Stimulated activated CD4-positive, alpha-beta T cell treated with anti-CD3 and anti-CD28 coated beads, Interleukin-1b, Interleukin-23, amount 100 ng/mL, for 48 hours (primary cell): ENCODE measurements around the gene TUBGCP4.

Experiments used
- DNase-seq: peaks from one replicate; pipeline ENCODE4 v3.0.0-alpha.2; 2020

The TUBGCP4 gene

GRCh38 chr15:43406189-43406588 is 35.3 kb downstream of the TUBGCP4 start:
- DNase-seq, result no peak

DNA sequence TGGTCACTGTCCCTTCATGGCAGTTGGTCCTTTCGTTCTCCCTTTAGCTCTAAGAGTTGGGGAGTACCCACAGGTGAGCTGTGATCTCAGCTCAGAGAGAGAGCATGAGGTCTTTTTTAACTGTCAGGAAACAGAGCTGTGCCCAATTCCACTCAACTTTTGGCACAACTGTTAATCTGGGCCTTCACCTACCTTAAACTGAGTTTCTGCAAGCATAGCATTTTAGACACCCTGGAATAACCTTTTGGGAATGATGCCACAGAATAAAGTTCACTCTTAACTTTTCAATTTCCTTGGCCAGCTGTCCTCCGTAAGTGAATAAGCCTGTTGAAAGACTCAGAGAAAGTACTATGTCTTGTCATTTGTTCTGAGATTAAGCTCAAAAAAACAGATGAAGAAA is 35.9 kb downstream of the TUBGCP4 start:
- no peak for DNase-seq

- no peak for DNase-seq
Observed at GRCh38 chr15:43408789-43409188, 37.9 kb downstream of the TUBGCP4 start.

DNA sequence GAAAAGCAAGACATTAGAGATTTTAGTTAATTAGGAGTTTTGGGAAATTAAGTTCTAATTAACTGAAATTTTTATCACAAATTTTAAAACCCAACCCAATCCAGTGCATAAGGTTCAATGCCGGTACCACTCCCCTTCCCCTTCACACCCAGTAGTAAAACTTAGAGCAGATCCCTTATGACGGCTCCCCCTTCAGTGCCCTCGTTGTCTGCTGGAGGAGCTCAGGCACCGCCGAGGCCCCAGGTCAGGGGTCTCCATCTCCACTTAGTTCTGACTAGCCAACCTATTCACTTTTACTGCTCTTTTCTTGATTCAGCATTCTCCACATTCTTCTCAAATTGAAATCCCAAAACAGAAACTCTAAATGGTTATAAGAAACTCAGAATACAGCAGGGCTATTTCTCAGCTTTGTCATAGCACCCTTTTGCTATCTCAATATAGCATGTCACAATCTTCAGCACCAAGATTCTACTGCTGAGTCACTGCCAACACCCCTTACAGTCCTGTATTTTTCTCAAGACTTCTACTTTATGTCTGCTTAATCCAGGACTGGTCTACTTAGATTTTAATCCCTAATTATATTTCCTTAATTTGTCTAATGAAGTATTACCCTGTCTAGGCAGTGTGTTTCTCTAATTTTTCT is 39.8 kb downstream of the TUBGCP4 start:
- DNase-seq, result no peak

- no peak for DNase-seq
Observed at GRCh38 chr15:43412096-43412495, 41.2 kb downstream of the TUBGCP4 start.

- DNase-seq, result no peak
Observed at GRCh38 chr15:43414196-43414595, 43.3 kb downstream of the TUBGCP4 start.

- DNase-seq, result no peak
Observed at GRCh38 chr15:43420435-43420834, 49.5 kb downstream of the TUBGCP4 start.

- DNase-seq, result no peak
Observed at GRCh38 chr15:43420876-43421275, 50.0 kb downstream of the TUBGCP4 start.

DNA sequence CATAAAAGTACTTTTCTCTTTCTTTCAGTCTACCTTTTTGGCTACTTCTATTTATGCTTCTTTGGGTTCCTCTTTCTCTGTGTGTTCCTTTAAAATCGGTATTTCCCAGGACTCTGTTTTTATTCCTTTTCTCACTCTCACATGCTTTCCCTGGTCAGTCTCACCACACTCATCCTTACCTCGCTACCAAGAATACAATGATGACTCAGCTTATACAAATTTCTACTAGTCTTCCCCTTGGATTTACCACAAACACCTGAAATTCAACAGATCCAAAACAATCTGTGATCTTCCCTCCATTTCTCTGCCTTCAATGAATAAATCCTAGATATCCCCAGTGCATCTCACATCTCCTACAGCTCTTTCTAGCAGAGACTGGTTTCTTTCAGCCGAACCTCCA is 52.9 kb downstream of the TUBGCP4 start:
- DNase-seq, result no peak

DNA sequence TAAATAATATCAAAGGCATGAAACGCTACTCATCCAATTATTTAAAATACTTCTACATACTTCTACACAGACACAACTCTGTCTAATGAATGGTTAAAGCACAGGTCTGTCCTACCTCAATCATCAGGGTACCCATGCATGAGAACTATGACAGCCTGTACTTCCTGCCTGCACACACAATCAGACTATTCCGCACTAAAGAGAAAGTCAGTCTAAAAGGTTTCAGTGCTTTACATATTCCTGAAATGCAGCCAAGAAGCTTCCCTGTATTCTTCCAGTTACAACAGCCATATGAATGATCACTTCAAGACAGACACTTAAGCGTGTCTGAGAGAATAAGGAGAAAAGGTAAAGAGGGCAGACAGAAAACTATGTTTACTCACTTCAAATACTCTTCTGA is 58.8 kb downstream of the TUBGCP4 start:
- DNase-seq, result no peak

- no peak for DNase-seq
Observed at GRCh38 chr15:43433165-43433564, 62.3 kb downstream of the TUBGCP4 start.

- DNase-seq, result no peak
Observed at GRCh38 chr15:43433661-43434303, 62.9 kb downstream of the TUBGCP4 start.

GRCh38 chr15:43434446-43434845 is 63.5 kb downstream of the TUBGCP4 start:
- DNase-seq, result no peak

DNA sequence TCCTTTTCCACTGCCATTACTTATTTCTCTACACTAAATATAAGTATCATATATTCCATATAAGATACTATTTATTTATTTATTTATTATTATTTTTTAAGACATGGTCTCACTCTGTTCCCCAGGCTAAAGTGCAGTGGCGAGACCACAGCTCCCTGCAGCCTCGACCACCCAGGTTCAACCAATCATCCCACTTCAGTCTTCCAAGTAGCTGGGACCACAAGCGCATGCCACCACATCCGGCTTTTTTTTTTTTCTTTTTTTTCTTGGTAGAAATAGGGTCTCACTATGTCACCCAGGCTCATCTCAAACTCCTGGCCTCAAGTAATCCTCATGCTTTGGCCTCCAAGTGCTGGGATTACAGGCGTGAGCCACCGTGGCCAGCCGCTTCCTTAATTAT is 65.5 kb downstream of the TUBGCP4 start:
- DNase-seq, result no peak

DNA sequence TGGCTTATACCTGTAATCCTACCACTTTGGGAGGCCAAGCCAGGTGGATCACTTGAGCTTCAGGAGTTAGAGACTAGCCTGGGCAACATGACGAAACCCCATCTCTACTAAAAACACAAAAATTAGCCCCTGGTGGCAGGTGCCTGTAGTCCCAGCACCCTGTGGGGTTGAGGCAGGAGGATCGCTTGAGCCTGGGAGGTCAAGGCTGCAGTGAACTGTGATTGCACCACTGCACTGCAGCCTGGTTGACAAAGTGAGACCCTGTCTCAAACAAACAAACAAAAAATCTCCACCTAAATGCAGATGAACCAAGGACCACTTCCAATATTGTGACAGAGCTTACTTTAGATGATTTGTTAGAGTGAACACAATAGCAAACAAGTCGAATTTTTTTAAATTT is 68.4 kb downstream of the TUBGCP4 start:
- no peak for DNase-seq

GRCh38 chr15:43440721-43441281 is 69.9 kb downstream of the TUBGCP4 start:
- peak; percentile 47 for DNase-seq

DNA sequence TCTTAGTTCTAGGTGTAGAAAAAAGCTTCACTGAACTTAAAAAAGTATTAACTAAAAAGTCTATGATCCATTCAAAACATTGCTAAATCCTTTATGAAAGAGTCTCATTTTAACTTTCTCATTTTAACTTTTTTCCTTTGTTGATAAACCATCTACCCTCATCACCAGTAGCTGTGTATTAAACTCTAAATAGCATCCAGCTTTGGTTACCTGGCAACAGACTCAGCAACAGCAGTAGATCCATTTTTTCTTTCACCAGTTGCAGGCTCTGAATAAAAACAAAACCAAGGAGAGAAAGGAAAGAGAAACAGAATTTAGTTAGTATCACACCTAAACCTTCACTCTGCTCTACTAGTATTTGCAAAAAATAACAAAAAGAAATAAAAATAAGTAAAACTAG is 70.4 kb downstream of the TUBGCP4 start:
- DNase-seq, result no peak

DNA sequence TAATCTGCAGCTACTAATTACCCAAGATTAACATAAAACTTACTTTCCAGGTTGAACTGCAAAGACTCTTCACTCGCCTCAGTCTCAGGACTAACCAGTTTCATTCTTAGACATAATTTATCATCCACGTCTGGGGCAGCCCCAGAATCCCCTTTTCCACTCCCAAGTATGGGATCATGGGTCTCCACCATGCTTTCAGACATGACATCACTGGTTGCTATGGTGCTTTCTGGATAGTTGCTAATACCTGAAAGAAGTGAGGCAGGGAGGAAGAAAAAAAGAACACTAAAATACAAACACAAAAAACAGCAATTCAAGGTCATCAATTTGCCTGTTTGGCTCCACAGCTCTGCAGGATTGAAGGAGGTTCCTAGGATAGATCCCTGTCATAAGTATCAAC is 75.4 kb downstream of the TUBGCP4 start:
- DNase-seq, result no peak

- DNase-seq, result no peak
Observed at GRCh38 chr15:43449981-43450380, 79.1 kb downstream of the TUBGCP4 start.
